HG03439 (cell line): ENCODE measurements around the gene PCDHGA1.
A peak's percentile ranks its signal among the peaks of the same experiment; 100 is the strongest.
"Not testable (repeated sequence)": the region's sequence is repeated elsewhere in the genome, so short reads cannot be mapped to it uniquely, and the experiment has no call there.

Experiments used
- ATAC-seq: cut with Tn5 transposase; IDR thresholded peaks from one replicate; pipeline ENCODE4 v1.9.1; 2021; ENCODE audit warnings: mild to moderate bottlenecking, moderate library complexity; ENCODE audit not compliant: unreplicated experiment

PCDHGA1 gene

GRCh38 chr5:141330299-141331080, at the start of gene PCDHGA1:
Gene PCDHGA1 (plus strand): TSS chr5:141330514.
- ATAC-seq, result no peak

GRCh38 chr5:141298376-141298775, 31.9 kb upstream of the PCDHGA1 start:
- ATAC-seq, result no peak

GRCh38 chr5:141303756-141304155, 26.6 kb upstream of the PCDHGA1 start, which contains the start of gene SLC25A2:
Gene SLC25A2 (minus strand): TSS chr5:141304049. CDS start chr5:141303865, 184 bp downstream.
- ATAC-seq, result no peak

GRCh38 chr5:141306630-141307029, 23.7 kb upstream of the PCDHGA1 start:
- ATAC-seq, result no peak

- no peak for ATAC-seq
Measured at GRCh38 chr5:141313711-141314110, 16.6 kb upstream of the PCDHGA1 start.

GRCh38 chr5:141316963-141317362, 13.4 kb upstream of the PCDHGA1 start:
- not testable (repeated sequence) for ATAC-seq

GRCh38 chr5:141319202-141319601, 11.1 kb upstream of the PCDHGA1 start:
- no peak for ATAC-seq

- no peak for ATAC-seq
Measured at GRCh38 chr5:141319699-141320098, 10.6 kb upstream of the PCDHGA1 start.

GRCh38 chr5:141320225-141321169, 9.8 kb upstream of the PCDHGA1 start, which contains the start of gene TAF7:
Gene TAF7 (minus strand): TSS chr5:141320784. CDS start chr5:141320044, 740 bp downstream.
- peak; percentile 98 for ATAC-seq

- ATAC-seq, result no peak
Measured at GRCh38 chr5:141322261-141322660, 8.1 kb upstream of the PCDHGA1 start.

GRCh38 chr5:141326088-141326854, 4.0 kb upstream of the PCDHGA1 start:
- ATAC-seq, result peak; percentile 81

GRCh38 chr5:141328231-141328630, 2.1 kb upstream of the PCDHGA1 start:
- ATAC-seq, result no peak

- ATAC-seq, result not testable (repeated sequence)
Measured at GRCh38 chr5:141332571-141332970, 2.3 kb downstream of the PCDHGA1 start.

GRCh38 chr5:141338538-141339306, 8.4 kb downstream of the PCDHGA1 start, which contains the start of gene PCDHGA2:
Gene PCDHGA2 (plus strand): TSS chr5:141338760.
- no peak for ATAC-seq

- ATAC-seq, result not testable (repeated sequence)
Measured at GRCh38 chr5:141340781-141341354, 10.6 kb downstream of the PCDHGA1 start.

GRCh38 chr5:141342773-141343172, 12.5 kb downstream of the PCDHGA1 start:
- ATAC-seq, result no peak

GRCh38 chr5:141343242-141343952, 13.1 kb downstream of the PCDHGA1 start, which contains the start of gene PCDHGA3:
Gene PCDHGA3 (plus strand): TSS chr5:141343829. CDS start chr5:141344034, 205 bp downstream.
- no peak for ATAC-seq

GRCh38 chr5:141343953-141344463, 13.7 kb downstream of the PCDHGA1 start:
- no peak for ATAC-seq
